DOHH2 (cell line): ENCODE data around the gene TRIM27.

Experiments used
- EZH2phosphoT487 ChIP-seq: fragments of 200-600 bp; sonication (generic); IDR thresholded peaks from 2 replicates; pipeline ENCODE4 v1.6.1; 2017; ENCODE audit warnings: borderline replicate concordance, mild to moderate bottlenecking, antibody characterized with exemption, low read length, moderate library complexity, mixed read lengths
- TF ChIP-seq, protein P1 (sequence below): fragments of 200-600 bp; sonication (generic); IDR thresholded peaks from one replicate; pipeline ENCODE4 v1.5.1; 2014; ENCODE audit warnings: antibody characterized with exemption, mild to moderate bottlenecking, low read depth, low read length; ENCODE audit not compliant: poor library complexity, severe bottlenecking

DNA sequence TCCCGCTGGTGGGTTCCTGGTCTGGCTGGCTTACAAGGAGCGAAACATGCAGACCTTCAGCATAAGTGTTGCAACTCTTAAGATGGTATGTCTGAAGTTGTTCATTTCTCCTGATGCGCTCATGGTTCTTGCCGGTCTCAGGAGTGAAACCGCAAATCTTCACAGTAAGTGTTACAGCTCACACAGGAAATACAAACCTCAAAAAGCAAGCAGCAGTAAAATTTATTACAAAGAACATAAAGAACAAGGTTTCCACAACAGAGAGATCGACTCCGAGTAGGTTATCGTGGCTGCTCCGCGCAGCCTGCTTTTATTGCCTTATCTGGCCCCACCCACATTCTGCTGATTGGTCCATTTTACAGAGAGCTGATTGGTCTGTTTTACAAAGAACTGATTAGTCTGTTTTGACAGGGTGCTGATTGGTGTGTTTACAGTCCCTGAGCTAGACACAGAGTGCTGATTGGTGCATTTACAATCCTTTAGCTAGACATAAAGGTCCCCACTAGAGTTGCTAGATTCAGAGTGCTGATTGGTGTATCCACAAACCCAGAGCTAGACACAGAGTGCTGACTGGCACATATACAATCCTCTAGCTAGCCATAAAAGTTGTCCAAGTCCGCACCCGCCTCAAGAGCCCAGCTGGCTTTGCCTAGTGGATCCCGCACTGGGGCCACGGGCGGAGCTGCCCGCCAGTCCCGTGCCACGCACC, 39.2 kb downstream of the TRIM27 start:
- TF ChIP-seq, protein P1, sequence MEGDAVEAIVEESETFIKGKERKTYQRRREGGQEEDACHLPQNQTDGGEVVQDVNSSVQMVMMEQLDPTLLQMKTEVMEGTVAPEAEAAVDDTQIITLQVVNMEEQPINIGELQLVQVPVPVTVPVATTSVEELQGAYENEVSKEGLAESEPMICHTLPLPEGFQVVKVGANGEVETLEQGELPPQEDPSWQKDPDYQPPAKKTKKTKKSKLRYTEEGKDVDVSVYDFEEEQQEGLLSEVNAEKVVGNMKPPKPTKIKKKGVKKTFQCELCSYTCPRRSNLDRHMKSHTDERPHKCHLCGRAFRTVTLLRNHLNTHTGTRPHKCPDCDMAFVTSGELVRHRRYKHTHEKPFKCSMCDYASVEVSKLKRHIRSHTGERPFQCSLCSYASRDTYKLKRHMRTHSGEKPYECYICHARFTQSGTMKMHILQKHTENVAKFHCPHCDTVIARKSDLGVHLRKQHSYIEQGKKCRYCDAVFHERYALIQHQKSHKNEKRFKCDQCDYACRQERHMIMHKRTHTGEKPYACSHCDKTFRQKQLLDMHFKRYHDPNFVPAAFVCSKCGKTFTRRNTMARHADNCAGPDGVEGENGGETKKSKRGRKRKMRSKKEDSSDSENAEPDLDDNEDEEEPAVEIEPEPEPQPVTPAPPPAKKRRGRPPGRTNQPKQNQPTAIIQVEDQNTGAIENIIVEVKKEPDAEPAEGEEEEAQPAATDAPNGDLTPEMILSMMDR, result no peak
- no peak for TF ChIP-seq EZH2phosphoT487
